Endodermal cell (in vitro differentiated cells): ENCODE measurements around the gene GNAI3. TPM values are rescaled to one million over a fixed set of nuclear protein-coding genes. Genes with fewer than 3 reads are reported as not detected.
A peak's percentile ranks its signal among the peaks of the same experiment; 100 is the strongest.

Source experiments
- DNase-seq: peaks from one replicate; pipeline ENCODE4 v3.0.0-alpha.2; 2017
- H3K27ac ChIP-seq: 2 replicates; pipeline ENCODE4 v1.5.1; 2013; ENCODE audit warnings: mild to moderate bottlenecking, low read depth, low read length, moderate library complexity
- H3K27me3 ChIP-seq: 2 replicates; pipeline ENCODE4 v1.6.1; 2013; ENCODE audit warnings: mild to moderate bottlenecking, low read length, moderate library complexity; ENCODE audit not compliant: insufficient read depth, control insufficient read depth, poor library complexity, severe bottlenecking
- H3K36me3 ChIP-seq: 2 replicates; pipeline ENCODE4 v1.7.0; 2013; ENCODE audit warnings: mild to moderate bottlenecking, low read length, moderate library complexity; ENCODE audit not compliant: control insufficient read depth, insufficient read depth
- H3K4me1 ChIP-seq: one replicate; pipeline ENCODE4 v1.7.0; 2013; ENCODE audit warnings: low read length; ENCODE audit not compliant: control insufficient read depth, insufficient read depth
- H3K4me3 ChIP-seq: 2 replicates; pipeline ENCODE4 v1.5.1; 2013; ENCODE audit warnings: mild to moderate bottlenecking, low read length, moderate library complexity
- H3K9ac ChIP-seq: 2 replicates; pipeline ENCODE4 v1.6.1; 2013; ENCODE audit warnings: mild to moderate bottlenecking, low read length, moderate library complexity; ENCODE audit not compliant: poor library complexity, severe bottlenecking; ENCODE audit errors: extremely low read depth
- H3K9me3 ChIP-seq: 2 replicates; pipeline ENCODE4 v1.6.1; 2013; ENCODE audit warnings: mild to moderate bottlenecking, low read length, moderate library complexity; ENCODE audit not compliant: control insufficient read depth
- H3K27ac Mint-ChIP-seq: 2 replicates; pipeline ENCODE4 v1.8.0; 2020; ENCODE audit warnings: mixed read lengths
- H3K27me3 Mint-ChIP-seq: 2 replicates; pipeline ENCODE4 v1.8.0; 2021; ENCODE audit warnings: mild to moderate bottlenecking, mixed read lengths; ENCODE audit not compliant: insufficient read depth
- H3K36me3 Mint-ChIP-seq: 2 replicates; pipeline ENCODE4 v1.8.0; 2020; ENCODE audit warnings: low read depth, mixed read lengths
- H3K4me1 Mint-ChIP-seq: 2 replicates; pipeline ENCODE4 v1.8.0; 2020; ENCODE audit warnings: mixed read lengths
- H3K4me3 Mint-ChIP-seq: 2 replicates; pipeline ENCODE4 v1.8.0; 2020; ENCODE audit warnings: mild to moderate bottlenecking, moderate library complexity, mixed read lengths
- H3K9me3 Mint-ChIP-seq: 2 replicates; pipeline ENCODE4 v1.8.0; 2020; ENCODE audit warnings: mild to moderate bottlenecking, mixed read lengths
- WGBS, 2 experiments: methylation state at CpG; one replicate each; pipeline versions ENCODE4 v1.1.5 to v1.1.7; 2013; ENCODE audit warnings: missing lambda C conversion rate in 2 of 2, mixed read lengths in 1 of 2; ENCODE audit not compliant: insufficient coverage in 1 of 2, insufficient read length in 1 of 2; 5-methylcytosine and 5-hydroxymethylcytosine counted together
- total RNA-seq, 2 donors: library from RNA; stranded (reverse); fragmentation: NEBNext Ultra II Directional in 1 of 2; extraction: Animal tissue kit (Norgen Biotek cat#: 25700) in 1 of 2; gene quantifications; 2 replicates in 1 of 2; 3 replicates in 1 of 2; pipeline ENCODE4 v1.2.1, GENCODE V29; 2021
- TF ChIP-seq, protein P1 (sequence below): fragments of 200-600 bp; sonication (generic); conservative IDR thresholded peaks from 2 replicates; pipeline ENCODE4 v1.5.0; 2021; ENCODE audit warnings: antibody characterized with exemption, mild to moderate bottlenecking

The GNAI3 gene
- total RNA-seq, 2 donors from 2014 or later, result 10.1 to 10.9 TPM

DNA sequence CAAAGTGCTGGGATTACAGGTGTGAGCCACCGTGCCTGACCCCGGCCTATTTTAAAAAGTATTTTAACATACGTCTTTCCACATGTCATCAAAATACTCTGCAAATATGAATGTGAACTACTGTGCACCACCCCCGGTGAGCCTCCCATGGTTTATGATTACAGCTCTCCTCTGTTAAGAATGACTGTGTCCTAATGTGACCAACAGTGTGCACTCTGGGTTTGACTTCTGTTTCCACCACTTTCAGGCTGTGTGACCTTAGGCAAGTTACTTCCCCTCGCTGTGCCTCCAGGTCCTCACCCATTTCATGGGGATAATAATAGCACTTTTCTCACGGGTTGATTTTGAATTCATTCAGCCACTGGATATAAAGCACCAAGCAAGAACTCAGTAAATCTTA is 85.9 kb downstream of the GNAI3 start:
- no peaks in the 10 kb centered on the region for H3K27me3 Mint-ChIP-seq
- DNase-seq, result no peak
- no peak overlapping the region for H3K4me3 Mint-ChIP-seq
- H3K27ac Mint-ChIP-seq, result no peak overlapping the region
- peaks cover 15% of the 10 kb centered on the region for H3K36me3 ChIP-seq
- no peak overlapping the region for H3K9ac ChIP-seq
- 85 to 94% methylated on average over 4 to 6 of the region's 6 CpGs for WGBS, 2 experiments
- H3K4me3 ChIP-seq, result no peak overlapping the region
- H3K36me3 Mint-ChIP-seq, result peaks cover 12% of the 10 kb centered on the region
- no peaks in the 10 kb centered on the region for H3K9me3 ChIP-seq
- H3K9me3 Mint-ChIP-seq, result no peaks in the 10 kb centered on the region
- H3K27ac ChIP-seq, result no peak overlapping the region
- TF ChIP-seq, protein P1, sequence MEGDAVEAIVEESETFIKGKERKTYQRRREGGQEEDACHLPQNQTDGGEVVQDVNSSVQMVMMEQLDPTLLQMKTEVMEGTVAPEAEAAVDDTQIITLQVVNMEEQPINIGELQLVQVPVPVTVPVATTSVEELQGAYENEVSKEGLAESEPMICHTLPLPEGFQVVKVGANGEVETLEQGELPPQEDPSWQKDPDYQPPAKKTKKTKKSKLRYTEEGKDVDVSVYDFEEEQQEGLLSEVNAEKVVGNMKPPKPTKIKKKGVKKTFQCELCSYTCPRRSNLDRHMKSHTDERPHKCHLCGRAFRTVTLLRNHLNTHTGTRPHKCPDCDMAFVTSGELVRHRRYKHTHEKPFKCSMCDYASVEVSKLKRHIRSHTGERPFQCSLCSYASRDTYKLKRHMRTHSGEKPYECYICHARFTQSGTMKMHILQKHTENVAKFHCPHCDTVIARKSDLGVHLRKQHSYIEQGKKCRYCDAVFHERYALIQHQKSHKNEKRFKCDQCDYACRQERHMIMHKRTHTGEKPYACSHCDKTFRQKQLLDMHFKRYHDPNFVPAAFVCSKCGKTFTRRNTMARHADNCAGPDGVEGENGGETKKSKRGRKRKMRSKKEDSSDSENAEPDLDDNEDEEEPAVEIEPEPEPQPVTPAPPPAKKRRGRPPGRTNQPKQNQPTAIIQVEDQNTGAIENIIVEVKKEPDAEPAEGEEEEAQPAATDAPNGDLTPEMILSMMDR, result no peak
- H3K27me3 ChIP-seq, result no peaks in the 10 kb centered on the region
- peaks cover 14% of the 10 kb centered on the region for H3K4me1 Mint-ChIP-seq
- peaks cover 6% of the 10 kb centered on the region for H3K4me1 ChIP-seq

DNA sequence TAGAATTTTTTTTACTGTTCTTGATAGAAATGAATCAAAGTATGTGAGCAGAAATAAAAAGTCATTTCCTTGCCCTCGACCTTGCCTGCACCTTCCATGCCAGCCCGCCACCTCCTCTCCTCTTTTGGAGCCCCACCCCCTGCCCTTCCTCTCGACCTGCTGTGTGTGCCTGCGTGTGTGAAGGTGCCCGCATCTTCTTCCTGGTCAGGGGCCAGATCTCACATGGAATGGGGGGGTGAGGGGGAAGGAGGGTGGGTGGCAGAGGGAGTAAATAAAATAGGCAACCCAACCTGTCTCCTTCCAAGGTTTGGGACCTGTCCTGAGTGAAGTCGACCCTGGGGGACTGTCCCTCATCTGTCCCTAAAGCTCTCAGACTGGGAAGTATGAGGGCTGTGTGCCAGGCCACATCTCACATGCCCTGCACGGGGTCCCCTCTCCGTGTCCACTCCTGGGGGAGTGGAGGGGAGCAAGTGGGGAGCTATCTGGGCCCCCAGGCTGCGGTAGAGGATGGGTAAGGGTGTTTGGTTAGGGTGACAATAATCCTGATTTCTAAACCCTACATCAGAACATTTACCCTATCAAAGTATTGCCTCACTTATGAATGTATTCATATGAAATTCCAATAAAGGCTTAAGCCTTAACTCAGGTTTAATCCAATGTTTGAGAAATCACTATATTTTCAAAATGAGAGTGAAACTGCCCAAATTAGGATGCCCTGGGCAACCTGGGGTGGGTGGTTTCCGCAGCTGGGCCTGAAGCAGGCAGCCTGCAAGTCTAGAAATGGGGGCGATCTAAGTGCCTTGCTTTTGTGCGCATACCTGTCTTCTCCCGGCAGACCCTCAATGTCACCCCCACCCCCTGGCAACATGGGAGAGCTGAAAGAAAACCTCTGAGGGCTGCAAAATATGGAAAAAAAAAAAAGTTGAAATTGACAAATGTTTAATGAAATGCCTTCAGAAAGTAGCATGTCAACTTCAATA is 86.6 kb downstream of the GNAI3 start:
- H3K36me3 ChIP-seq, result peaks cover 10% of the 10 kb centered on the region
- no peaks in the 10 kb centered on the region for H3K9me3 ChIP-seq
- Mint-ChIP-seq H3K4me1 (peaks cover 21% of the 10 kb centered on the region), H3K9me3 (no peaks in the 10 kb centered on the region), H3K4me3 (no peak overlapping the region), H3K27me3 (no peaks in the 10 kb centered on the region), H3K27ac (peak overlapping the region; percentile 55), H3K36me3 (peaks cover 5% of the 10 kb centered on the region)
- peak; percentile 43 for DNase-seq
- TF ChIP-seq, protein P1, result no peak
- 85 to 100% methylated on average over 3 to 12 of the region's 13 CpGs for WGBS, 2 experiments
- H3K27me3 ChIP-seq, result no peaks in the 10 kb centered on the region
- H3K9ac ChIP-seq, result no peak overlapping the region
- H3K4me1 ChIP-seq, result peaks cover 6% of the 10 kb centered on the region
- H3K4me3 ChIP-seq, result no peak overlapping the region
- H3K27ac ChIP-seq, result no peak overlapping the region

GRCh38 chr1:109635862-109636200 is 87.4 kb downstream of the GNAI3 start:
- no peak overlapping the region for H3K4me3 Mint-ChIP-seq
- WGBS, 2 experiments, result 83 to 93% methylated on average over 2 of the region's 2 CpGs

More at GRCh38 chr1:109635862-109636200, 87.4 kb downstream of the GNAI3 start:
- peaks cover 6% of the 10 kb centered on the region for H3K4me1 ChIP-seq
- H3K27ac ChIP-seq, result no peak overlapping the region
- H3K27me3 ChIP-seq, result no peaks in the 10 kb centered on the region
- no peak for DNase-seq
- Mint-ChIP-seq H3K36me3 (peaks cover 5% of the 10 kb centered on the region), H3K9me3 (no peaks in the 10 kb centered on the region), H3K27ac (no peak overlapping the region), H3K27me3 (no peaks in the 10 kb centered on the region), H3K4me1 (peaks cover 23% of the 10 kb centered on the region)
- no peaks in the 10 kb centered on the region for H3K9me3 ChIP-seq
- H3K4me3 ChIP-seq, result no peak overlapping the region
- TF ChIP-seq, protein P1, result no peak
- H3K36me3 ChIP-seq, result peaks cover 7% of the 10 kb centered on the region
- H3K9ac ChIP-seq, result no peak overlapping the region
